ENCODE results near the gene RPS6KA3. TPM values are rescaled to one million over a fixed set of nuclear protein-coding genes. Genes with fewer than 3 reads are reported as not detected.

RPS6KA3 gene
- total RNA-seq, 1 experiment from 2014 or later = 9.2 TPM

DNA sequence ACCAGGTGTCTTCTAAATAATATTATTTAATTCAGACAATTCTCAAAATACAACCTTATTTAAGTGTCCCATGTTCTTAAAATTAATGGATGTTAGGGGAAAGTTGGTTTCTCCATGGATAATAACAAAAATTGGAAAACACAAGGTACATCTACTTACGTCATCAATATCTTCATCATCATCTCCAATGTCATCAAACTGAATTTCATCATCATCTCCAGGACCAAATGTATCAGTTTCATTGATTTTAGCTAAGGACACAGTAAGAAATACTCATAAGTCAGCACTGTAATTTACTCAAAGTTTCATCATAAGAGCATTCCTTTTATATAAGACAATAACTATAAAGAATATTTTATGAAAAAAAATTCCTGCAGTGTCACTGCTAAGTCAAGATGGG, 136.4 kb downstream of the RPS6KA3 start:
- H3K36me3 Mint-ChIP-seq (ENCODE audit: insufficient read depth in 1 of 3, low read depth in 3 of 3) = peaks cover 23 to 52% (median 51%) of the 10 kb centered on the region in 3 experiments; a peak in 6 of 7 replicates
- H3K9me3 ChIP-seq (ENCODE audit: control insufficient read depth, low read depth, low read length) = peaks cover 5% of the 10 kb centered on the region
- H2AFZ ChIP-seq (ENCODE audit: low read length) = no peak overlapping the region
- H4K5ac ChIP-seq (ENCODE audit: insufficient read length, low read depth, low read length) = no peak overlapping the region
- TF ChIP-seq, protein P1, sequence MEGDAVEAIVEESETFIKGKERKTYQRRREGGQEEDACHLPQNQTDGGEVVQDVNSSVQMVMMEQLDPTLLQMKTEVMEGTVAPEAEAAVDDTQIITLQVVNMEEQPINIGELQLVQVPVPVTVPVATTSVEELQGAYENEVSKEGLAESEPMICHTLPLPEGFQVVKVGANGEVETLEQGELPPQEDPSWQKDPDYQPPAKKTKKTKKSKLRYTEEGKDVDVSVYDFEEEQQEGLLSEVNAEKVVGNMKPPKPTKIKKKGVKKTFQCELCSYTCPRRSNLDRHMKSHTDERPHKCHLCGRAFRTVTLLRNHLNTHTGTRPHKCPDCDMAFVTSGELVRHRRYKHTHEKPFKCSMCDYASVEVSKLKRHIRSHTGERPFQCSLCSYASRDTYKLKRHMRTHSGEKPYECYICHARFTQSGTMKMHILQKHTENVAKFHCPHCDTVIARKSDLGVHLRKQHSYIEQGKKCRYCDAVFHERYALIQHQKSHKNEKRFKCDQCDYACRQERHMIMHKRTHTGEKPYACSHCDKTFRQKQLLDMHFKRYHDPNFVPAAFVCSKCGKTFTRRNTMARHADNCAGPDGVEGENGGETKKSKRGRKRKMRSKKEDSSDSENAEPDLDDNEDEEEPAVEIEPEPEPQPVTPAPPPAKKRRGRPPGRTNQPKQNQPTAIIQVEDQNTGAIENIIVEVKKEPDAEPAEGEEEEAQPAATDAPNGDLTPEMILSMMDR (conservative IDR thresholded peaks at IDR 0.05) = no peak
- no peak overlapping the region for H2BK15ac ChIP-seq (ENCODE audit: low read depth, low read length)
- H2BK120ac ChIP-seq (ENCODE audit: low read depth, low read length, poor library complexity, severe bottlenecking) = no peak overlapping the region
- H2BK5ac ChIP-seq (ENCODE audit: insufficient read length, low read length) = no peak overlapping the region
- H2BK20ac ChIP-seq (ENCODE audit: low read depth, low read length, poor library complexity, severe bottlenecking) = no peak overlapping the region
- peaks cover 15 to 17% of the 10 kb centered on the region in 2 experiments for H3K9me3 Mint-ChIP-seq
- WGBS (ENCODE audit: extremely low coverage, insufficient read length, low lambda C conversion rate) = no CpG with 5 or more reads among the region's 1 CpG
- no peak overlapping the region for H3K27ac ChIP-seq (ENCODE audit: insufficient read length, low read depth, low read length)
- H4K8ac ChIP-seq (replicated peaks; ENCODE audit: insufficient read length, low read depth, low read length) = no peak overlapping the region
- H4K20me1 ChIP-seq (ENCODE audit: control insufficient read depth, insufficient read depth, insufficient read length) = no peaks in the 10 kb centered on the region
- H3K18ac ChIP-seq (ENCODE audit: insufficient read length, low read depth, low read length) = no peak overlapping the region
- no peak overlapping the region for H2AK5ac ChIP-seq (ENCODE audit: insufficient read length, low read length)
- no peak overlapping the region for H3K14ac ChIP-seq (ENCODE audit: insufficient read depth, low read length)
- H3K4me1 ChIP-seq (ENCODE audit: insufficient read depth, low read length) = no peaks in the 10 kb centered on the region
- no peaks in the 10 kb centered on the region for H3K4me1 Mint-ChIP-seq
- H2BK12ac ChIP-seq (ENCODE audit: insufficient read length, low read depth, low read length) = no peak overlapping the region
- no peak for DNase-seq
- no peaks in the 10 kb centered on the region for H3K79me1 ChIP-seq (ENCODE audit: insufficient read depth, low read depth, low read length, poor library complexity, severe bottlenecking)
- H3K56ac ChIP-seq (ENCODE audit: insufficient read length, low read depth, low read length) = no peak overlapping the region
- no peaks in the 10 kb centered on the region for H3K27me3 ChIP-seq (ENCODE audit: insufficient read depth, low read length)
- no peak overlapping the region for H3K27ac Mint-ChIP-seq
- no peak overlapping the region for H3K9ac ChIP-seq (ENCODE audit: extremely low read depth, insufficient read length, low read length)
- H3T11ph ChIP-seq (ENCODE audit: low read length) = no peak overlapping the region
- no peak overlapping the region for H3K23ac ChIP-seq (ENCODE audit: insufficient read length, low read depth, low read length)
- no peaks in the 10 kb centered on the region for H3K79me2 ChIP-seq (ENCODE audit: insufficient read depth, low read length)
- no peaks in the 10 kb centered on the region for H3K23me2 ChIP-seq (ENCODE audit: insufficient read length, low read depth, low read length, poor library complexity, severe bottlenecking)
- H3K4me3 Mint-ChIP-seq = no peak overlapping the region
- no peak overlapping the region for H3K4ac ChIP-seq (ENCODE audit: low read depth, low read length)
- no peak overlapping the region for H4K91ac ChIP-seq (ENCODE audit: insufficient read length, low read depth, low read length)
- no peak overlapping the region for H3K4me2 ChIP-seq (ENCODE audit: insufficient read depth, insufficient read length, low read length)
- no peaks in the 10 kb centered on the region for H3K27me3 Mint-ChIP-seq (ENCODE audit: low read depth)
